CD14-positive monocyte (primary cell): Measurements from ENCODE around the gene AMBP. TPM values are rescaled to one million over a fixed set of nuclear protein-coding genes. Genes with fewer than 3 reads are reported as not detected.

ENCODE experiments used
- DNase-seq, 3 donors: peaks; one replicate each; pipeline ENCODE4 v3.0.0-alpha.2; 2011 to 2022
- H2AFZ ChIP-seq: 2 replicates; pipeline ENCODE4 v1.6.0; 2012; ENCODE audit warnings: mild to moderate bottlenecking, low read depth, low read length, inconsistent platforms; ENCODE audit not compliant: insufficient read depth, poor library complexity, severe bottlenecking
- H3K27ac ChIP-seq, 2 donors: 1 replicate in 1 of 2; 2 replicates in 1 of 2; pipeline ENCODE4 v1.5.1; 2012 to 2013; ENCODE audit warnings: low read length in 2 of 2, control low read depth in 1 of 2, inconsistent platforms in 1 of 2, low read depth in 1 of 2, mild to moderate bottlenecking in 1 of 2
- H3K27me3 ChIP-seq, 2 donors: one replicate each; pipeline versions ENCODE4 v1.6.0 to v1.6.1; 2011 to 2013; ENCODE audit warnings: low read length in 2 of 2; ENCODE audit not compliant: control insufficient read depth in 2 of 2, insufficient read depth in 2 of 2
- H3K36me3 ChIP-seq, 2 donors: replicated peaks in 1 of 2; 1 replicate in 1 of 2; 2 replicates in 1 of 2; pipeline versions ENCODE4 v1.5.1 to v1.6.1; 2012 to 2013; ENCODE audit warnings: low read length in 2 of 2, control low read depth in 1 of 2, inconsistent platforms in 1 of 2, mild to moderate bottlenecking in 1 of 2; ENCODE audit not compliant: insufficient read depth in 2 of 2, control insufficient read depth in 1 of 2
- H3K4me1 ChIP-seq, 2 donors: 1 replicate in 1 of 2; 2 replicates in 1 of 2; pipeline versions ENCODE4 v1.5.1 to v1.6.1; 2012 to 2013; ENCODE audit warnings: low read length in 2 of 2, control low read depth in 1 of 2, inconsistent platforms in 1 of 2, mild to moderate bottlenecking in 1 of 2, moderate library complexity in 1 of 2; ENCODE audit not compliant: insufficient read depth in 2 of 2, control insufficient read depth in 1 of 2
- H3K4me2 ChIP-seq: replicated peaks from 2 replicates; pipeline ENCODE3; 2012; ENCODE audit warnings: low read length, moderate library complexity, mild to moderate bottlenecking; ENCODE audit not compliant: poor library complexity, severe bottlenecking; ENCODE audit errors: extremely low read depth
- H3K4me3 ChIP-seq, 3 experiments: fragments of 200-600 bp in 1 of 3; sonication (generic) in 1 of 3; replicated peaks in 1 of 3; 1 replicate in 2 of 3; 2 replicates in 1 of 3; pipeline ENCODE4 v1.5.1; 2011 to 2013; ENCODE audit warnings: low read length in 3 of 3, mild to moderate bottlenecking in 3 of 3, control low read depth in 2 of 3, low read depth in 2 of 3, inconsistent platforms in 1 of 3, moderate library complexity in 1 of 3
- H3K79me2 ChIP-seq: 2 replicates; pipeline ENCODE4 v1.6.0; 2012; ENCODE audit warnings: mild to moderate bottlenecking, control low read depth, inconsistent platforms, low read length, moderate library complexity; ENCODE audit not compliant: insufficient read depth
- H3K9ac ChIP-seq: 2 replicates; pipeline ENCODE4 v1.6.0; 2017; ENCODE audit warnings: low read length, mild to moderate bottlenecking; ENCODE audit not compliant: insufficient read depth, poor library complexity, severe bottlenecking
- H3K9me3 ChIP-seq, 2 donors: replicated peaks in 1 of 2; 1 replicate in 1 of 2; 2 replicates in 1 of 2; pipeline versions ENCODE4 v1.5.1 to v1.6.1; 2012 to 2013; ENCODE audit warnings: low read length in 2 of 2, control low read depth in 1 of 2; ENCODE audit not compliant: control insufficient read depth in 1 of 2, insufficient read depth in 1 of 2
- H4K20me1 ChIP-seq: 2 replicates; pipeline ENCODE4 v1.6.0; 2012; ENCODE audit warnings: mild to moderate bottlenecking, low read length, control low read depth, moderate library complexity; ENCODE audit not compliant: insufficient read depth
- H3K27ac Mint-ChIP-seq, 7 donors: one replicate each; pipeline ENCODE4 v1.8.0; 2020; ENCODE audit warnings: mild to moderate bottlenecking in 7 of 7, mixed read lengths in 7 of 7, moderate library complexity in 6 of 7, inconsistent platforms in 2 of 7
- H3K27me3 Mint-ChIP-seq, 3 donors: one replicate each; pipeline ENCODE4 v1.8.0; 2021 to 2022; ENCODE audit warnings: low read depth in 3 of 3, mild to moderate bottlenecking in 3 of 3, mixed read lengths in 3 of 3, moderate library complexity in 3 of 3, inconsistent platforms in 1 of 3
- H3K36me3 Mint-ChIP-seq, 2 donors: one replicate each; pipeline ENCODE4 v1.8.0; 2020; ENCODE audit warnings: mixed read lengths in 2 of 2, inconsistent platforms in 1 of 2, mild to moderate bottlenecking in 1 of 2
- H3K4me1 Mint-ChIP-seq: one replicate; pipeline ENCODE4 v1.8.0; 2020; ENCODE audit warnings: mild to moderate bottlenecking, mixed read lengths
- H3K4me3 Mint-ChIP-seq, 2 donors: one replicate each; pipeline ENCODE4 v1.8.0; 2020; ENCODE audit warnings: mild to moderate bottlenecking in 2 of 2, mixed read lengths in 2 of 2, moderate library complexity in 1 of 2
- H3K9me3 Mint-ChIP-seq, 7 donors: one replicate each; pipeline ENCODE4 v1.8.0; 2020 to 2022; ENCODE audit warnings: mixed read lengths in 7 of 7, mild to moderate bottlenecking in 6 of 7, moderate library complexity in 6 of 7, inconsistent platforms in 2 of 7
- WGBS: methylation state at CpG from one replicate; pipeline ENCODE4 v1.1.5; 2013; ENCODE audit warnings: missing lambda C conversion rate; ENCODE audit not compliant: insufficient coverage; 5-methylcytosine and 5-hydroxymethylcytosine counted together
- intact Hi-C, 2 donors: fragments of 100-400 bp; cut with micrococcal nuclease; formaldehyde crosslinking; loops; one replicate each; pipeline versions ENCODE4 v1.15.0 to v1.15.1; 2023
- polyA plus RNA-seq, 3 donors: library from polyadenylated mRNA; depleted of rRNA in 1 of 3; unstranded in 2 of 3; stranded (reverse) in 1 of 3; fragments of 300-500 nt in 2 of 3; fragments of >200 nt in 1 of 3; fragmentation: Illumina TruSeq in 2 of 3; gene quantifications; 1 replicate in 2 of 3; 2 replicates in 1 of 3; pipeline ENCODE4 v1.2.3, GENCODE V29; 2012 to 2021
- TF ChIP-seq, protein P1 (sequence below): fragments of 200-600 bp; IDR thresholded peaks from one replicate; pipeline ENCODE4 v1.8.0; 2022; ENCODE audit warnings: antibody characterized with exemption, mild to moderate bottlenecking

AMBP gene
- polyA plus RNA-seq, 3 donors, result not detected

DNA sequence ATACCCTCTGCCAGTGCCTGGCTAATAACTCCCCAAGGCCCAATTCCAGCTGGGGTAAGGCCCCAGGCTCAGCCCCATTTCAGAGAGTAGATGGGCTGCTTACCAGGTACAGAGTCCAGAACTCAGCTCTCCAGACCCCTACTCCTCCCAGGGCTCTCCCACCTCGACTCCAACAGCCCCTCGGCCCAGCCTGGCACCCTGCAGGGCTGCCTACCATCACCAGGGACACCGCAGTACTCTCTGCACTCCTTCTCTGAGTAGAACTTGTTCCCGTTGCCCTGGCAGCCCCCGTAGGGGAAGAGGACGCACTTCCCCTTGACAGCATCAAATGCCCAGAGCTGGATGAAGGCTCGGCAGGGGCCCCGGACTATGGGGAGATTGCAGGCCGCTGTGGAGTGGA is 17.4 kb downstream of the AMBP start:
- no peak overlapping the region for H3K27ac Mint-ChIP-seq
- Histone ChIP-seq H3K4me2 (no peak overlapping the region), H3K4me3 (no peak overlapping the region), H3K27me3 (peaks cover 0 to 3% of the 10 kb centered on the region in 2 donors), H3K79me2 (no peaks in the 10 kb centered on the region), H3K4me1 (no peaks in the 10 kb centered on the region), H3K9me3 (no peaks in the 10 kb centered on the region), H3K36me3 (no peaks in the 10 kb centered on the region), H3K27ac (no peak overlapping the region), H2AFZ (no peak overlapping the region), H4K20me1 (no peaks in the 10 kb centered on the region), H3K9ac (no peak overlapping the region)
- H3K9me3 Mint-ChIP-seq, result no peaks in the 10 kb centered on the region
- WGBS, result 81% methylated on average over 6 of the region's 9 CpGs
- no peaks in the 10 kb centered on the region for H3K36me3 Mint-ChIP-seq
- intact Hi-C loops, result no loop called here
- no peak overlapping the region for H3K4me3 Mint-ChIP-seq
- H3K27me3 Mint-ChIP-seq, result peaks cover 5 to 17% (median 6%) of the 10 kb centered on the region in 3 donors
- peaks cover 3% of the 10 kb centered on the region for H3K4me1 Mint-ChIP-seq
- TF ChIP-seq, protein P1, sequence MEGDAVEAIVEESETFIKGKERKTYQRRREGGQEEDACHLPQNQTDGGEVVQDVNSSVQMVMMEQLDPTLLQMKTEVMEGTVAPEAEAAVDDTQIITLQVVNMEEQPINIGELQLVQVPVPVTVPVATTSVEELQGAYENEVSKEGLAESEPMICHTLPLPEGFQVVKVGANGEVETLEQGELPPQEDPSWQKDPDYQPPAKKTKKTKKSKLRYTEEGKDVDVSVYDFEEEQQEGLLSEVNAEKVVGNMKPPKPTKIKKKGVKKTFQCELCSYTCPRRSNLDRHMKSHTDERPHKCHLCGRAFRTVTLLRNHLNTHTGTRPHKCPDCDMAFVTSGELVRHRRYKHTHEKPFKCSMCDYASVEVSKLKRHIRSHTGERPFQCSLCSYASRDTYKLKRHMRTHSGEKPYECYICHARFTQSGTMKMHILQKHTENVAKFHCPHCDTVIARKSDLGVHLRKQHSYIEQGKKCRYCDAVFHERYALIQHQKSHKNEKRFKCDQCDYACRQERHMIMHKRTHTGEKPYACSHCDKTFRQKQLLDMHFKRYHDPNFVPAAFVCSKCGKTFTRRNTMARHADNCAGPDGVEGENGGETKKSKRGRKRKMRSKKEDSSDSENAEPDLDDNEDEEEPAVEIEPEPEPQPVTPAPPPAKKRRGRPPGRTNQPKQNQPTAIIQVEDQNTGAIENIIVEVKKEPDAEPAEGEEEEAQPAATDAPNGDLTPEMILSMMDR, result no peak
- no peak for DNase-seq

DNA sequence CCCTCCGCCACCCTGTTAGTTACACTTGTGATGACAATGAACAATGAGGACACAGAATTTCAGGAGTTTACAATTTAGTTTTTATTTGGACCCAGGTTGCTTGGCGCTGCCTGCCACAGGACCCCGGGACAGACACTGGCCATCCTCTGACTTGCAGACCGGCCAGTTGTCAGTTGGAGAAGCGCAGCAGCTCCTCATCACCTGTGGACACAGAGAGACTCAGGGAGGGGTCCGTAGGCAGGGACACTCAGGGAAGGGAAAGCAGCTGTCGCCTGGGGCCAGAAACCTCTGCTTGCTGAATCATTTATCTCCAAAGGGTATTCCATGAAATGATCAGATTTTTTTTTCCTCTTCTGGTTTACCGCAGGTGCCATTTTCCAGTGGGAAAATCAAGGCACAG is 18.0 kb downstream of the AMBP start:
- no peaks in the 10 kb centered on the region for H3K4me1 ChIP-seq
- H3K9me3 ChIP-seq, result no peaks in the 10 kb centered on the region
- H3K4me2 ChIP-seq, result no peak overlapping the region
- no peak overlapping the region for H3K9ac ChIP-seq
- TF ChIP-seq, protein P1, result no peak
- no peak overlapping the region for H3K4me3 ChIP-seq
- H4K20me1 ChIP-seq, result no peaks in the 10 kb centered on the region
- no peak overlapping the region for H3K4me3 Mint-ChIP-seq
- H3K4me1 Mint-ChIP-seq, result peaks cover 3% of the 10 kb centered on the region
- H3K36me3 ChIP-seq, result no peaks in the 10 kb centered on the region
- WGBS, result 99% methylated on average over 7 of the region's 8 CpGs
- H2AFZ ChIP-seq, result no peak overlapping the region
- no peaks in the 10 kb centered on the region for H3K9me3 Mint-ChIP-seq
- no peaks in the 10 kb centered on the region for H3K36me3 Mint-ChIP-seq
- H3K27me3 ChIP-seq, result peaks cover 0 to 3% of the 10 kb centered on the region in 2 donors
- no peak overlapping the region for H3K27ac ChIP-seq
- H3K79me2 ChIP-seq, result no peaks in the 10 kb centered on the region
- no peak for DNase-seq
- intact Hi-C loops, result no loop called here
- peaks cover 3 to 17% (median 5%) of the 10 kb centered on the region in 3 donors for H3K27me3 Mint-ChIP-seq
- H3K27ac Mint-ChIP-seq, result no peak overlapping the region
